Activated CD4-positive, alpha-beta T cell treated with anti-CD3 and anti-CD28 coated beads, Interleukin-2, amount 50 U/mL, for 48 hours (primary cell): Measurements from ENCODE around the gene TRAF6.

Source experiments
- DNase-seq, 2 experiments: peaks; one replicate each; pipeline ENCODE4 v3.0.0-alpha.2; 2020

The TRAF6 gene

DNA sequence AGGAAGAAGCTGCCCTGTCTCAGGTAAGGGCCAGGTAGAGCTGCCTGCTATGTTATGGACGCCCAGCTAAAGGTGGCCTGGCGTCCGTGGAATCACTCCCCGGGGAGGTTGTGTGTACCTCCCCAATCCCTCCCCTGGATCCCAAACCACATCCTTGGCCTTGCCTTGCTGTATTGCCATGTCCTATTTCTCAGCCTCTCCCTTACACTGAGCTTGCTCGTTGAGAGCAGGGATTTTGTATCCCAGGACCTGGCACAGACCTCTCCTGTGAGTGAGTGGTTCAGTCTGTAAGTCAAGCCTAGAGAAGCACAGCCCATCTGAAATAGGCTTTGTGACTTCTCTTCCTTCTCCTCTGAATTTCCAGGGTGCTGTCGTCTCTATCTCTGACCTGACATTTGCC lies 53.9 kb downstream of the TRAF6 start:
- DNase-seq: no peak

DNA sequence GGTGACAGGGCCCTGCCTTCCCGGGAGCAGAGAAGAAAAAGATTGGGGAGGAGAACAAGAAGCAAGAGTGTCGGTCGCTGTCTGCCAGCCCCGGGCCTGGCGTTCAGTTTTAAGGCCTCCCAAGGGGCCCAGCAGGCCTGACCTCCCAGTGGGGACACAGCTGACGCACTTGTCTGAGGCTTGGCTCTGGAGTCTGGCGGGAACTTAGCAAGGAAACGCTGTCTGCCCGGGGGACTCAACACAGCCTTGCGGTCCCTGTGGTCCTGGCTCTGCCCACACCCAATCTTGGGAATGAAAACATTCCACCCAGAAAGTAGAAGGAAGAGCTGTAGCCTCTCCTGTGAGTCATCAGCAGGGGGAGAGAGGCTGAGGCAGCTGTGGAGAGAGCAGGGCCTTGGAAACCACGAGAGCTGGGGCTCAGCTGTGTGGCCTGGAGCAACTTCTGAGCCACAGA lies 54.4 kb downstream of the TRAF6 start:
- DNase-seq: no peak

DNA sequence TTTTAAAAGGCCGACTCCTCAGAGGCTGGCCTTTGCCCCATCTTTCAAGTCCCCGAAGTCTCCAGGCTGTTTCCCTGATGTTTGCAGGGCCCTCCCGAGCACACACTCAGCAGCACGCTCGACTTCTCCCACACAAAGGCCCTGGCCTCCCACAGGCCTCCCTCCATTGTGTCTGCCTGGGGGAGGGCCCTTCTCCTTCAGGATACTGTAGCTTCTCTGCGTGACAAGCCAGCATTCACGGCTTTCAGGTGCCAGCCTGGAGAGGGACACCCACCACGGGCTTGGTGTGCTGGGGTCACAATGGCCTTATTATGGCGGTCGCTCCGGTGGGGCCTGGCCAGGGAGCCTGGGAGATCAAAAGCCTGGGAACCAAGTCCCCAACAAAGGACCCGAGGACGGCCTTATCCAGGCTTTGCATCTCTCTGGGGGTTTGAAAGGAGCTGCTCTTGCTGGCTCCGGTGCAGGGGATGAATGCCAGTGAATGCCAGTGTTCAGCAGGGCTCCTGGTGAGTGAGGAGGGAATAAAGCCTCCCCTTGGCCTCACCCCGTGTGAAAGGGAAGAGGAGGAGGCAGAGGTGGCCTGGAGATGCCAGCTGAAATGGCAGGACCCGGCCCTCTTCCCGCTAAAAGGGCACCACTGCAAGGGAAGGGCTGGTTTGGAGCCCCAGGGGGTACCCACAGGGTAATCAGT lies 55.0 kb downstream of the TRAF6 start:
- no peak for DNase-seq

DNA sequence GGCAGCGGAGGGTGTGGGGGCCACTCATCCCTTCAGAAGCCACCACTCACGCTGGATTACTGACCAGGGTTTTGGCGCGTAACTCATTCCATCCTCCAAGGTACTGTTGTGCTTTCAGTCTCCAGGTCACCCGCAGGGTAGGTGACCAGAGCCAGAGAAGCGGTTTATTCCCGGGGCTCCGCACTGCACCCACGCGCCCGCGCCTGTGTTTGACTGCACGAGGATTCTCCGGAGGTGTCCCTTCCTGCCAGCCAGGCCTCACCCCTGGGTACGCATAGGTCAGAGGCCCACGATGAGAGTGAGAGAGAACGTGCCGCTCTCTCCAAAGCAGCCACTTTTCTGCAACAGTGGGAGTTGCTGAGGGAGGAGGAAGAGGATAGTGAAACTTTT lies 55.5 kb downstream of the TRAF6 start:
- no peak for DNase-seq

DNA sequence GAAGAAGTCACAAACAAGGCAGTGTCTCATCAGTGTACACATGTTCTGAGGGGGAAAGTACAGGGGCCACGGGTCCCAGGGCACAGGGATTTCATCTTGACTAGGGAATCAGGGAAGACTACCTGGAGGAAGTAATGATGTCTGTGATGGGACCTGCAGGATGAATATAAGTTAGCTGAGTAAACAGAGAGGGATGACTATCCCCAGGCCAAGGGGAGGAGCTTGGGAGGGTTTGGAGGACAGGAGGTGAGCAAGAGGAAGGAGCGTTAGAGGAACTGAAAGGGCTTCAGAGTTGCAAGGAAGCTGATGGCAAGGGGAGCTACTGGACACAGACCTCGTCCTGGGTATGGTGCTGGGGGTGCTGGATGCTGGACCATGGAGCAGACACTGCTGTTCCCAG lies 56.4 kb downstream of the TRAF6 start:
- no peak for DNase-seq

DNA sequence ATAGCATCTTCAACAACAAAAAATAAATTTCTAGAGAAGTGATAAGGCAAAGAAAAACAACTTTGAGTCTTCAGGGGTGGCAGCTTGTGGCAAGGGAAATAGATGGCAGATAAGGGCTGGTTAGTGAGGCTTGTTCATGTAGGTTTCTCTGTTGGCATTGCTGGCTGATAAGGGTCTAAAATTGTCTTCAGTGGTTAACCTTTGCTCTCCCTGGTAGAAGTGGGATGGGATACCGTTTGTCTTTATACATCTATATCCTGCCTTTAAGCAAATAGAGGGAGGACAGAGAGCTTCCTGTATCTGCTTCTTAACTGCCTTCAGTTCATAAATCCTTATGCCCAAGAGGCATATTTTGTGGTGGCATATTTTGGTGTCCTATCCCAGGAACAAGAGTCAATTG lies 57.1 kb downstream of the TRAF6 start:
- no peak for DNase-seq

DNA sequence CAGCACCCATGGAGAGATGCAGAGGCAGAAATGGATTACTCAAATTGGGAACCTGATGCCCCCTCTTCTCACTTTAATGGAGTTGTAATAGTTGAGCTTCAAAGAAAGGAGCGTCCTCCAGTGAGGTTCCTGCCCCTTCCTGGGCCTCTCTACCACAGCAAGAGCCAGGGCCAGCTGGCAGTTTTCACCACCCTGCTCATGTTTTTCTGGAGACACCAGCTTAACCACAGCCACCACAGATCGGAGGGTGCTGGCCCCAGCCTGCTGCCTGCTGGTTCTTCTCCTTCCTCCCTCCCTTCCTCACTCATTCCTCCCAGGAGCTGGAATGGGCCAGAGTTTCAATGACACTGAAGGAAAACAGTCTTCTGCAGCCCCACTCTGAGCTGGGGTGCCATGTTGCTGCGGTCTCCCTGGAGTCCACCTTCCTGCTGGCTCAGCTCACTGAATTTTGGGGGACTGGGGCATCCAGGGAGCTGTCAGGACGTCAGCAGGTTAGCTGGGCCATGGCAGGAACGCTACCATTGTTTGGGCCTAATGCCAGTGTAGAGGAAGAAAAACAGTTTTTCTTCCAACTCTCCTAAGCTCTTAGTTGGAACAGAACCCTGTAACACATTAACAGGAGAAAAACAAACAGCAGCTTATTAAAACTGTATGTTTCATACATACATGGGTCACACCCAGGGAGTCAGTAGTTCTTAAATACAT lies 57.7 kb downstream of the TRAF6 start:
- peak; percentile 28 to 46 for DNase-seq

DNA sequence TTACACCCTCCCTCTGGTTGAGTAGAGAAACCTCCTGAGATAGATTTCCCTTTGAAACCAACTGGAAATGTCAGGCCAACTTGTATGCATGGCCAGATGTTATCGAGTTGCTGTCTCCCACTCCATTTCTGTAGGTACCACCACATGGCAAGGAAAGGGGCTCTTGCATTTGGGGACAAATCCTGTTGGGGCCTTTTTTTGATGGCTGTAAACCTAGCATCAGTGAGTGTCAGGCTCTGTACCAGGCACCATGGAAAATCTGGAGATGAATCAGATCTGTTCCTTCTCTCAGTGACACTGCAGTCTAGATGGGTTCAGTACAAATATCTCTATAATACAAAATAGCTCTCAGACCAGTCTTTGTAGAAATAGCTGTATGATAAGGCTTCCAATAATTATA lies 58.4 kb downstream of the TRAF6 start:
- no peak for DNase-seq

DNA sequence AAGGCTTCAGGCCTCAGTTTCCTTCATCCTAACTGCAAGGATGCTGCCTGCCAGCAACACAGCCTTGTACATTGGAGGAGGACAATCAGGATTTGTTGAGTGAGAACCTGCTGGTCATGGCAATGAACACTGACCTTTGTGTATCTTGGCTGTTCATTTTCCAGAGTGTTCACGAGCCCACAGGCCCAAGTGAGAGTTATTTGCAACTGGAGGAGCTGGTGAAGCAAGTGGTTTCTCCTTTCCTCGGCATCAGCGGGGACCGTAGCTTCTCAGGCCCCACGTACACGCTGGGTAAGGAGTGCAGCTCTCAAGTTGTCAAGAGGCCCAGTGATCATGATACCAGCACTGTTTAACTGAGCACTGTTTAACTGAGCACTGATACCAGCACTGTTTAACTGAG lies 59.0 kb downstream of the TRAF6 start:
- DNase-seq: no peak

DNA sequence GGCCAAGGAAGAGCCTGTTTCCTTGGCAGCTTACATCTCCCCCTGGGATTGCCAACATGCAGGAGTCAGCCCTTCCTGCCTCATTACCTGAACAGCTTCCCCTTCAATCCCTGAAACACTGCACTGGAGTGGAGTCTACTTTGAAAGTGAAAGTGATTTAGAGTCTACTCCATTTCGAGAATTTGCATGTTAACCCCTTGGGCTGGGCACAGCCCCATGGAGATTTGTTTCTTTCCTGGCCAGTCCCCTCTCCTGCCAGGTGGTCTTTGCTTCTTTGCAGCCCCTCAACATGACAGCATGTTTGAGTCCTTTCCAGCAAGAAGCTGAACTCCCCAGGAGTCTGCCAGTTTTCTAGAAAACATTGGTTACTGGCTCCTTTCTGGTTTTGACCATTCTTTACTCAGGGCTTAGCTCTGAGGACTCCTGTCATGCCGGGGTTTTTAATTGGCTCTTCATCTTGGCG lies 59.9 kb downstream of the TRAF6 start:
- no peak for DNase-seq

DNA sequence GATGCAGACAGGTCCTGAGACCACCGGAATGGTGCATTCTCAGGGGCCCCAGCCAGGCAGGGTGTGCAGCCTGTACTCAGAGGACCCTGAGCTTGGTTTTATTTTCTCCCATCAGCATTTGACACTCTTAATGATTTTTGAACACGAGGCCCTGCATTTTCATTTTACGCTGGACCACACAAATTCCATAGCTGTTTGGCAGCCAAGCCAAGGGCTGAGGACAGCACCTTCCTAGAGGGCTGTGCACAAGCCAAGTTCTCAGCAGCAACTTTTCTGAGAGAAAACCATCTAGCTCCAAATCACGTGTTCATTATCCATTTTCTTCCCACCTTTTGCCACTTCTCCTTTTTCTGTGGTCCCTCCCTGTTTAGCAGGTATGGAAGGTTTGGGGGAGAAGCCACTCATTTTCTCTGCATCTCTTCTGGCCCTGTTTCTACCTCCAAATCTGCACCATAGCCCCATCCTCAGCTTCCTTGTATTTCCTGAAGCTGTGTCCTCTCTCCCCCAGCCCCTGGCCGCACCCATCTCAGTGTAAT lies 60.4 kb downstream of the TRAF6 start:
- DNase-seq: no peak

DNA sequence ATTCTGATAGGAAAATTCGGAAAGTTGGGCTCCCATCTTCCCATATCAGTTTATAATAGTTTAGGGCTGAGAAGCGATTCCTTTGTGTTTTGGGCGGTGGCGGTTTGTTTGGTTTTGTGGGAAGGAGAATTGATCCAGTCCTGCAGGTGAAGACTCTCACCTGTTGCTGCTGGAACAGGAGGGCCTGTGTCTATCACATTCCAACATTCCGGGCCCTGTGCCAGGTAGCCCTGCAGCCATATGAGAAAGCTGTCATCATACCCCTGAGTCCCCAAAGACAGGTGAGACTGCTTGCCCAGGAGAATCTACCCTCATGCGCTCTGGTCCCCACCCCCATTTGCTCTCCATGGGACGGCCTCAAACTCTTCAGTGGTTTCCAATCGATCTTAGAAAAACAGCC lies 62.1 kb downstream of the TRAF6 start:
- DNase-seq: no peak

DNA sequence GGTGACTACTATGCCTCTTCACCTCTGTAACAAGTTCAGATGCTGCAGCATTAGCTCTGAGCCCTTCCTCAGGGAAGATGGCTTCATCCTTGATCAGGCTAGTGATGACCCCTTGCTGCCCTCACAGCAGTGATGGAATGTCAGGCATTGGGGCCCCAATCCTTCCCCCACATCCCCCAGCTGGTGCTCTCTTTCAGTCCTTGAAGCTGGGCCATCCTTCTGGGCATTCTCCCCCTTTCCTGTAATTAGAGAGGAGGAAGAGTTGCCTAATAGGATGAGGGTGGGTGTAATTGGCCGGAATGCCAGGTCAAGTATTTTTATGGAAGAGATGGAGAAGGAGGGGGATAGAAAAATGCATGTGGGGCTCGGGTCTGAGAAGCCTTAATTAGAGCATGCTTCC lies 62.6 kb downstream of the TRAF6 start:
- DNase-seq: no peak

DNA sequence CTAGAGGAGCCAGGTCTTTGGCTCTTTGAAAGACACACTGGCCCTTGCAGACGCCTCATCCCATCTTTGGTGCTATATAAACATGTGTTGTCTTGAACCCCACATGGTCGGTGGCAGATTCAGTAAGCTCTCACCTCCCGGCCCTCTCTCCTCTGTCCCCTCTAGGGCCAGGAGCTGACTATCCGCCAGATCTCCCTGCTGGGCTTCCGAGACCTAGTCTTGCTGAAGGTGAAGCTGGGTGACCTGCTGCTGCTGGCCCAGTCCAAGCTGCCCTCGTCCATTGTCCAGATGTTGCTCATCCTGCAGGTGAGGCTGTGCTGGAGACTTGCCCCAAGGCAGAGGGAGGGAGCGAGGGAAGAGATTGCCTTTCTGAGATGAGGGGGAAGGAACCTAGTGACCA lies 63.9 kb downstream of the TRAF6 start:
- no peak for DNase-seq

DNA sequence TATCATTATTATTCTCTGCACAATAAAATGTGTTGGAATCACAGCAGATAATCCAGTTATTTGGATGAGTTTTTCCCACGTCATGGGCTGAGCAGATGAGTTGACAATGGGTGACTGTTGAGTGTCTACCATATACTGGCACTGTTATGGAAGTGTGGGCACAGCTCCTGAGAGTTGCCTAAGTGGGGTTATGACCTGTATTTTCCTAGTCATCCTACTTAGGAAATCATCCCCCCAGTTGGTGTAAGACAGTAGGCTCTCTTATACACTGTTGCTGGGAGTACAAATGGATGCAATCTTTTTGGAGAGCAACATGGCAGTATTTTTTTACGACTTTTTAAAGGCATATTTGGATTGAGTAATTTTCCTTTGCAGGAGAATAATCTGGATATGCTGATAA lies 66.4 kb downstream of the TRAF6 start:
- DNase-seq: no peak

DNA sequence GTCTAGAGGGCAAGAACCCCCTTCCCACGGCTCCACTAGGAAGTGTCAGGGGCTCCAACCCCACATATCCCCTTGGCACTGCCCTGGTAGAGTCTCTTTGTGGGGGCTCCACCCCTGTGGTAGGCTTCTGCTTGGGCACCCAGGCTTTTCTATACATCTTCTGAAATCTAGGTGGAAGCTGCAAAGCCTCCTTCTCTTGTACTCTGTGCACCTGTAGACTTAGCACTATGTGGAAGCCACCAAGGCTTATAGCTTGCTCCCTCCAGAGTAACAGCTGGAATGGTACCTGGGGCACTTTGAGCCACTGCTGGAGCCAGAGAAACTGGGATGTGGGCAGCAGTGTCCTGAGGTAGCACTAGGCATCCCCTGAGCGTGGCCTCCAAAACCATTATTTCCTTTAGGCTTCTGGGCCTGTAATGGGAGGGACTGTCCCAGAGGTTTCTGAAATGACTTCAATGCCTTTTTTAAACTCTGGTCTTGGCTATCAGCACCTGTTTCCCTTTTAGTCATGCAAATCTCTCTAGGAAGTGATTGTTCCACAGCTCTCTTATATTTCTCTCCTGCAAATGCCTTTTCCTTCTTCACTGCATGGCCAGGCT lies 68.4 kb downstream of the TRAF6 start:
- DNase-seq: peak; percentile 11 to 26

DNA sequence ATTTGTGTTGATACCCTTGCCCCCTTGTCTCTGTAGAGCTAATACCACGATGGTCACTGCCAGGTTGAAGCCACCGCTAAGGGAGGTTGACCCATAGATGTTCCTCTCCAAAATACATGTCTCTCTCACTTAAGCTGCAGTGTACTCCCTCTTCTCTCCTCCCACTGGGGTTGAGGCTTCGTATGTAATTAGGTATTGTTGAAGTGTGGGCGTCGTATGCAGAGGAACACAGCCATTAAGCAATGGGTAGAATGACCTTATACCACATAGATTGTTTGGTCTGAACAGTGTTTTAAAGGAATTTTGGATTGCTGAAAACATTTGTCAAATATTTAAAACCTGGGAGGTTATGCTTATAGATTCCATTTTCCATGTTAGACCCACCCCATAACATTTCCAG lies 71.9 kb downstream of the TRAF6 start:
- no peak for DNase-seq

DNA sequence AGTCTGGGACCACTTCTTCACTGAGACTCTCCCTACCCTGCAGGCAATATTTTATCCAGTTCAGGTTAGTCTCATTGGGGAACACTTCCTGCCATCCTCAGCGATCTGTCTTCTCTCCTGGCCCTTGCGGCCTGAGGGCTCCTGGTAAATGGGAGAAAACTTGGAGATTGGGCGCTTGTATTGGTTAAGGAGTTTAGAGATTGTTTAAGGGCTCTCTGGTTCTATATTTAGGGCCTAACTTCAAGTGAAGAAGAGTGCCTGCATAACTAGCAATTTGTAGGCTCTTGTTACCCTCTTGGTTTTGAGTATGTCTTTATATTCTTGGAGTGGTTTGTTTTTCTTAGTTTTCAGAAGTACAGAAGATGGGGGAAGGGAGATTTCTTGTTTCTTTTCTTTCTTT lies 72.7 kb downstream of the TRAF6 start:
- no peak for DNase-seq
